ENCODE results near the gene CEND1. TPM values are rescaled to one million over a fixed set of nuclear protein-coding genes. Genes with fewer than 3 reads are reported as not detected.

Gene CEND1
- polyA plus RNA-seq, 1 donor from 2014 or later = 11.8 TPM

GRCh38 chr11:786235-787083 is 3.4 kb downstream of the CEND1 start:
- H3F3A ChIP-seq (ENCODE audit: insufficient read depth, low read length, poor library complexity, severe bottlenecking) = no peaks in the 10 kb centered on the region
- no peaks in the 10 kb centered on the region for H3K9me2 ChIP-seq (ENCODE audit: insufficient read depth, low read length)
- no peaks in the 10 kb centered on the region for H3K9me3 ChIP-seq (ENCODE audit: low read length)
- no peaks in the 10 kb centered on the region for H3K36me3 ChIP-seq (ENCODE audit: insufficient read depth, low read length)
- no peak overlapping the region for H3K27ac ChIP-seq (ENCODE audit: low read length)
- peaks cover 6% of the 10 kb centered on the region for H3K79me2 ChIP-seq (replicated peaks; ENCODE audit: insufficient read depth, low read length)
- no peak overlapping the region for H3K9ac ChIP-seq (ENCODE audit: low read length)
- no peak overlapping the region for H2AFZ ChIP-seq (ENCODE audit: low read depth, low read length)
- TF ChIP-seq RAD21 (conservative IDR thresholded peaks at IDR 0.05) = no peak
- TF ChIP-seq, protein P1, sequence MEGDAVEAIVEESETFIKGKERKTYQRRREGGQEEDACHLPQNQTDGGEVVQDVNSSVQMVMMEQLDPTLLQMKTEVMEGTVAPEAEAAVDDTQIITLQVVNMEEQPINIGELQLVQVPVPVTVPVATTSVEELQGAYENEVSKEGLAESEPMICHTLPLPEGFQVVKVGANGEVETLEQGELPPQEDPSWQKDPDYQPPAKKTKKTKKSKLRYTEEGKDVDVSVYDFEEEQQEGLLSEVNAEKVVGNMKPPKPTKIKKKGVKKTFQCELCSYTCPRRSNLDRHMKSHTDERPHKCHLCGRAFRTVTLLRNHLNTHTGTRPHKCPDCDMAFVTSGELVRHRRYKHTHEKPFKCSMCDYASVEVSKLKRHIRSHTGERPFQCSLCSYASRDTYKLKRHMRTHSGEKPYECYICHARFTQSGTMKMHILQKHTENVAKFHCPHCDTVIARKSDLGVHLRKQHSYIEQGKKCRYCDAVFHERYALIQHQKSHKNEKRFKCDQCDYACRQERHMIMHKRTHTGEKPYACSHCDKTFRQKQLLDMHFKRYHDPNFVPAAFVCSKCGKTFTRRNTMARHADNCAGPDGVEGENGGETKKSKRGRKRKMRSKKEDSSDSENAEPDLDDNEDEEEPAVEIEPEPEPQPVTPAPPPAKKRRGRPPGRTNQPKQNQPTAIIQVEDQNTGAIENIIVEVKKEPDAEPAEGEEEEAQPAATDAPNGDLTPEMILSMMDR (IDR thresholded peaks at IDR 0.05; ENCODE audit: poor library complexity, severe bottlenecking) = no peak
- no peak for TF ChIP-seq SMC3 (conservative IDR thresholded peaks at IDR 0.05; ENCODE audit: poor library complexity)
- TF ChIP-seq EP300 (conservative IDR thresholded peaks at IDR 0.05; ENCODE audit: poor library complexity, severe bottlenecking) = no peak
- no peak for TF ChIP-seq POLR2AphosphoS5 (IDR thresholded peaks at IDR 0.05)
- TF ChIP-seq MXI1 (conservative IDR thresholded peaks at IDR 0.05; ENCODE audit: poor library complexity, severe bottlenecking) = no peak
- TF ChIP-seq, protein P2, sequence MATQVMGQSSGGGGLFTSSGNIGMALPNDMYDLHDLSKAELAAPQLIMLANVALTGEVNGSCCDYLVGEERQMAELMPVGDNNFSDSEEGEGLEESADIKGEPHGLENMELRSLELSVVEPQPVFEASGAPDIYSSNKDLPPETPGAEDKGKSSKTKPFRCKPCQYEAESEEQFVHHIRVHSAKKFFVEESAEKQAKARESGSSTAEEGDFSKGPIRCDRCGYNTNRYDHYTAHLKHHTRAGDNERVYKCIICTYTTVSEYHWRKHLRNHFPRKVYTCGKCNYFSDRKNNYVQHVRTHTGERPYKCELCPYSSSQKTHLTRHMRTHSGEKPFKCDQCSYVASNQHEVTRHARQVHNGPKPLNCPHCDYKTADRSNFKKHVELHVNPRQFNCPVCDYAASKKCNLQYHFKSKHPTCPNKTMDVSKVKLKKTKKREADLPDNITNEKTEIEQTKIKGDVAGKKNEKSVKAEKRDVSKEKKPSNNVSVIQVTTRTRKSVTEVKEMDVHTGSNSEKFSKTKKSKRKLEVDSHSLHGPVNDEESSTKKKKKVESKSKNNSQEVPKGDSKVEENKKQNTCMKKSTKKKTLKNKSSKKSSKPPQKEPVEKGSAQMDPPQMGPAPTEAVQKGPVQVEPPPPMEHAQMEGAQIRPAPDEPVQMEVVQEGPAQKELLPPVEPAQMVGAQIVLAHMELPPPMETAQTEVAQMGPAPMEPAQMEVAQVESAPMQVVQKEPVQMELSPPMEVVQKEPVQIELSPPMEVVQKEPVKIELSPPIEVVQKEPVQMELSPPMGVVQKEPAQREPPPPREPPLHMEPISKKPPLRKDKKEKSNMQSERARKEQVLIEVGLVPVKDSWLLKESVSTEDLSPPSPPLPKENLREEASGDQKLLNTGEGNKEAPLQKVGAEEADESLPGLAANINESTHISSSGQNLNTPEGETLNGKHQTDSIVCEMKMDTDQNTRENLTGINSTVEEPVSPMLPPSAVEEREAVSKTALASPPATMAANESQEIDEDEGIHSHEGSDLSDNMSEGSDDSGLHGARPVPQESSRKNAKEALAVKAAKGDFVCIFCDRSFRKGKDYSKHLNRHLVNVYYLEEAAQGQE (IDR thresholded peaks at IDR 0.05; ENCODE audit: borderline replicate concordance) = no peak
- no peak for TF ChIP-seq TAF1 (IDR thresholded peaks at IDR 0.05; ENCODE audit: low read depth)
- no peak for TF ChIP-seq EZH2 (IDR thresholded peaks at IDR 0.05; ENCODE audit: borderline replicate concordance, insufficient read depth, low read length, poor library complexity, severe bottlenecking)
- H3K4me3 ChIP-seq (ENCODE audit: low read length) = no peak overlapping the region
- no peak overlapping the region for H3K4me2 ChIP-seq (ENCODE audit: low read length)
- H4K20me1 ChIP-seq (ENCODE audit: insufficient read depth) = no peaks in the 10 kb centered on the region
- no peaks in the 10 kb centered on the region for H3K27me3 ChIP-seq (ENCODE audit: insufficient read depth, low read depth, low read length)

- Histone ChIP-seq H3K4me2 (ENCODE audit: low read length) (no peak overlapping the region), H3K36me3 (ENCODE audit: insufficient read depth, low read length) (no peaks in the 10 kb centered on the region), H2AFZ (ENCODE audit: low read depth, low read length) (no peak overlapping the region), H3K9me2 (ENCODE audit: insufficient read depth, low read length) (no peaks in the 10 kb centered on the region), H3K9ac (ENCODE audit: low read length) (peak overlapping the region; percentile 36), H3F3A (ENCODE audit: insufficient read depth, low read length, poor library complexity, severe bottlenecking) (no peaks in the 10 kb centered on the region), H3K9me3 (ENCODE audit: low read length) (no peaks in the 10 kb centered on the region), H4K20me1 (ENCODE audit: insufficient read depth) (no peaks in the 10 kb centered on the region), H3K27me3 (ENCODE audit: insufficient read depth, low read depth, low read length) (no peaks in the 10 kb centered on the region), H3K27ac (ENCODE audit: low read length) (peak overlapping the region; percentile 35), H3K4me3 (ENCODE audit: low read length) (no peak overlapping the region), H3K79me2 (replicated peaks; ENCODE audit: insufficient read depth, low read length) (peaks cover 1% of the 10 kb centered on the region)
- TF ChIP-seq POLR2AphosphoS5 (IDR thresholded peaks at IDR 0.05) = no peak
- TF ChIP-seq, protein P2 (IDR thresholded peaks at IDR 0.05; ENCODE audit: borderline replicate concordance) = no peak
- TF ChIP-seq, protein P1 (IDR thresholded peaks at IDR 0.05; ENCODE audit: poor library complexity, severe bottlenecking) = peak; percentile 79
- TF ChIP-seq SMC3 (conservative IDR thresholded peaks at IDR 0.05; ENCODE audit: poor library complexity) = peak; percentile 69
- no peak for TF ChIP-seq EP300 (conservative IDR thresholded peaks at IDR 0.05; ENCODE audit: poor library complexity, severe bottlenecking)
- no peak for TF ChIP-seq MXI1 (conservative IDR thresholded peaks at IDR 0.05; ENCODE audit: poor library complexity, severe bottlenecking)
- TF ChIP-seq RAD21 (conservative IDR thresholded peaks at IDR 0.05) = peak; percentile 65
- no peak for TF ChIP-seq EZH2 (IDR thresholded peaks at IDR 0.05; ENCODE audit: borderline replicate concordance, insufficient read depth, low read length, poor library complexity, severe bottlenecking)
- TF ChIP-seq TAF1 (IDR thresholded peaks at IDR 0.05; ENCODE audit: low read depth) = no peak
These were observed 6.3 kb downstream of the CEND1 start for GRCh38 chr11:783581-784015.
